OCI-LY1 (cell line): Measurements from ENCODE around the gene HTD2.

Experiments
- H2AFZ ChIP-seq: fragments of 200-600 bp; sonication (generic), shearing (Covaris generic); 2 replicates; pipeline ENCODE4 v1.6.0; 2014; ENCODE audit warnings: antibody characterized with exemption, mild to moderate bottlenecking, low read length
- H3F3A ChIP-seq: fragments of 200-600 bp; sonication (generic), shearing (Covaris generic); 2 replicates; pipeline ENCODE4 v1.6.0; 2014; ENCODE audit warnings: mild to moderate bottlenecking, antibody characterized with exemption, low read length, moderate library complexity; ENCODE audit not compliant: insufficient read depth
- H3K27ac ChIP-seq: fragments of 200-600 bp; sonication (generic); 2 replicates; pipeline ENCODE4 v1.5.1; 2014; ENCODE audit warnings: low read length, mixed run types, mild to moderate bottlenecking, low read depth; ENCODE audit not compliant: poor library complexity, severe bottlenecking
- H3K27me3 ChIP-seq: fragments of 200-600 bp; sonication (generic); 2 replicates; pipeline ENCODE4 v1.6.0; 2014; ENCODE audit warnings: antibody characterized with exemption, mild to moderate bottlenecking, low read length, moderate library complexity; ENCODE audit not compliant: insufficient read depth
- H3K36me3 ChIP-seq: fragments of 200-600 bp; sonication (generic); 2 replicates; pipeline ENCODE4 v1.6.1; 2014; ENCODE audit warnings: mild to moderate bottlenecking, antibody characterized with exemption, low read length, moderate library complexity, mixed read lengths; ENCODE audit not compliant: insufficient read depth
- H3K4me1 ChIP-seq: fragments of 200-600 bp; sonication (generic); 2 replicates; pipeline ENCODE4 v1.5.1; 2014; ENCODE audit warnings: mild to moderate bottlenecking, low read length, moderate library complexity; ENCODE audit not compliant: insufficient read depth, severe bottlenecking
- H3K4me2 ChIP-seq: fragments of 200-600 bp; sonication (generic), shearing (Covaris generic); 2 replicates; pipeline ENCODE4 v1.6.1; 2014; ENCODE audit warnings: low read length
- H3K4me3 ChIP-seq: fragments of 200-600 bp; sonication (generic); 2 replicates; pipeline ENCODE4 v1.5.1; 2014; ENCODE audit warnings: low read length, low read depth, mild to moderate bottlenecking, mixed read lengths; ENCODE audit not compliant: poor library complexity, severe bottlenecking
- H3K79me2 ChIP-seq: fragments of 200-600 bp; shearing (Covaris generic); 2 replicates; pipeline ENCODE4 v1.6.1; 2016; ENCODE audit warnings: mixed run types, low read length, mixed read lengths; ENCODE audit not compliant: insufficient read depth
- H3K9ac ChIP-seq: fragments of 200-600 bp; sonication (generic), shearing (Covaris generic); 2 replicates; pipeline ENCODE4 v1.6.1; 2014; ENCODE audit warnings: mild to moderate bottlenecking, low read length, mixed read lengths
- H3K9me2 ChIP-seq: fragments of 200-600 bp; sonication (generic), shearing (Covaris generic); 2 replicates; pipeline ENCODE4 v1.6.1; 2014; ENCODE audit warnings: low read depth, mild to moderate bottlenecking, low read length, mixed read lengths
- H3K9me3 ChIP-seq: fragments of 200-600 bp; shearing (Covaris generic); 2 replicates; pipeline ENCODE4 v1.6.1; 2014; ENCODE audit warnings: low read length, mixed read lengths
- H4K20me1 ChIP-seq: fragments of 200-600 bp; sonication (generic), shearing (Covaris generic); 2 replicates; pipeline ENCODE4 v1.6.0; 2016; ENCODE audit warnings: mild to moderate bottlenecking, low read length; ENCODE audit not compliant: insufficient read depth
- CTCF ChIP-seq: fragments of 200-600 bp; sonication (generic), shearing (Covaris generic); IDR thresholded peaks from 2 replicates; pipeline ENCODE4 v1.5.1; 2017; ENCODE audit warnings: mild to moderate bottlenecking, antibody characterized with exemption, low read length, moderate library complexity, mixed read lengths
- EZH2 ChIP-seq: fragments of 200-600 bp; sonication (generic), shearing (Covaris generic); IDR thresholded peaks from 2 replicates; pipeline ENCODE4 v1.8.0; 2017; ENCODE audit warnings: borderline replicate concordance, mixed run types, mild to moderate bottlenecking, antibody characterized with exemption, low read length, moderate library complexity, mixed read lengths

HTD2 gene

GRCh38 chr3:58325525-58325992 is 19.2 kb downstream of the HTD2 start:
- H3K9me2 ChIP-seq, result no peaks in the 10 kb centered on the region
- no peaks in the 10 kb centered on the region for H3K36me3 ChIP-seq
- H3F3A ChIP-seq, result peaks cover 5% of the 10 kb centered on the region; the same call in 1 of the 2 replicates
- H2AFZ ChIP-seq, result no peak overlapping the region
- TF ChIP-seq CTCF, result no peak
- no peak overlapping the region for H3K4me3 ChIP-seq
- peaks cover 60% of the 10 kb centered on the region for H3K4me1 ChIP-seq
- H3K27ac ChIP-seq, result peak overlapping the region; percentile 87
- no peaks in the 10 kb centered on the region for H4K20me1 ChIP-seq
- no peak overlapping the region for H3K9ac ChIP-seq
- no peaks in the 10 kb centered on the region for H3K9me3 ChIP-seq
- no peak overlapping the region for H3K4me2 ChIP-seq
- H3K27me3 ChIP-seq, result no peaks in the 10 kb centered on the region
- no peaks in the 10 kb centered on the region for H3K79me2 ChIP-seq

GRCh38 chr3:58326267-58326900 is 20.1 kb downstream of the HTD2 start:
- no peak overlapping the region for H3K4me2 ChIP-seq
- no peaks in the 10 kb centered on the region for H3K36me3 ChIP-seq
- H4K20me1 ChIP-seq, result no peaks in the 10 kb centered on the region
- H3F3A ChIP-seq, result peaks cover 5% of the 10 kb centered on the region; the same call in 1 of the 2 replicates
- H3K79me2 ChIP-seq, result no peaks in the 10 kb centered on the region
- H3K9me2 ChIP-seq, result no peaks in the 10 kb centered on the region
- H3K9ac ChIP-seq, result no peak overlapping the region
- H3K4me1 ChIP-seq, result peaks cover 64% of the 10 kb centered on the region
- no peak overlapping the region for H2AFZ ChIP-seq
- H3K9me3 ChIP-seq, result no peaks in the 10 kb centered on the region
- peak overlapping the region; percentile 33 for H3K27ac ChIP-seq
- TF ChIP-seq EZH2, result no peak
- TF ChIP-seq CTCF, result no peak
- no peak overlapping the region for H3K4me3 ChIP-seq
- no peaks in the 10 kb centered on the region for H3K27me3 ChIP-seq

GRCh38 chr3:58329150-58329921 is 23.0 kb downstream of the HTD2 start:
- Histone ChIP-seq H3K27ac (peak overlapping the region; percentile 48), H3K36me3 (peaks cover 3% of the 10 kb centered on the region; the same call in 1 of the 2 replicates), H3K79me2 (peaks cover 21% of the 10 kb centered on the region), H4K20me1 (no peaks in the 10 kb centered on the region), H3K4me3 (no peak overlapping the region), H3K9me3 (no peaks in the 10 kb centered on the region), H3K4me1 (peaks cover 47% of the 10 kb centered on the region), H3F3A (peaks cover 5% of the 10 kb centered on the region; the same call in 1 of the 2 replicates), H3K27me3 (no peaks in the 10 kb centered on the region), H3K9me2 (no peaks in the 10 kb centered on the region), H3K4me2 (no peak overlapping the region), H3K9ac (no peak overlapping the region), H2AFZ (no peak overlapping the region)
- TF ChIP-seq CTCF (no peak), EZH2 (no peak)
